ENCODE measurements around the gene PSME2. TPM values are rescaled to one million over a fixed set of nuclear protein-coding genes. Genes with fewer than 3 reads are reported as not detected.

PSME2 gene
- polyA plus RNA-seq, 1 donor from 2014 or later = 73.3 TPM

GRCh38 chr14:24188251-24189058 is 42.0 kb upstream of the PSME2 start, which contains the start of gene IPO4:
TSS of gene IPO4 (minus strand) at chr14:24188816. CDS start at chr14:24188787, 29 bp downstream.
- H3K4me3 ChIP-seq (ENCODE audit: low read length) = peak within 1 kb of the TSS; percentile 92

GRCh38 chr14:24187539-24187915 is 41.1 kb upstream of the PSME2 start:
- Histone ChIP-seq H2AFZ (ENCODE audit: low read depth, low read length) (no peak overlapping the region), H3K9ac (ENCODE audit: low read length) (no peak overlapping the region), H3K9me3 (ENCODE audit: low read length) (no peaks in the 10 kb centered on the region), H3K4me2 (ENCODE audit: low read length) (peak overlapping the region; percentile 84), H3K4me3 (ENCODE audit: low read length) (peak overlapping the region; percentile 92), H3K36me3 (ENCODE audit: insufficient read depth, low read length) (no peaks in the 10 kb centered on the region), H3K9me2 (ENCODE audit: insufficient read depth, low read length) (no peaks in the 10 kb centered on the region), H4K20me1 (ENCODE audit: insufficient read depth) (peaks cover 4% of the 10 kb centered on the region), H3K27ac (ENCODE audit: low read length) (no peak overlapping the region), H3K27me3 (ENCODE audit: insufficient read depth, low read depth, low read length) (no peaks in the 10 kb centered on the region), H3K79me2 (replicated peaks; ENCODE audit: insufficient read depth, low read length) (peaks cover 3% of the 10 kb centered on the region), H3F3A (ENCODE audit: insufficient read depth, low read length, poor library complexity, severe bottlenecking) (no peaks in the 10 kb centered on the region)
- TF ChIP-seq EZH2 (IDR thresholded peaks at IDR 0.05; ENCODE audit: borderline replicate concordance, insufficient read depth, low read length, poor library complexity, severe bottlenecking) = no peak
- no peak for TF ChIP-seq EP300 (conservative IDR thresholded peaks at IDR 0.05; ENCODE audit: poor library complexity, severe bottlenecking)
- TF ChIP-seq CTCF (IDR thresholded peaks at IDR 0.05; ENCODE audit: poor library complexity, severe bottlenecking) = no peak
- TF ChIP-seq TAF1 (IDR thresholded peaks at IDR 0.05; ENCODE audit: low read depth) = no peak
- TF ChIP-seq SMC3 (conservative IDR thresholded peaks at IDR 0.05; ENCODE audit: poor library complexity) = no peak
- TF ChIP-seq, protein P1, sequence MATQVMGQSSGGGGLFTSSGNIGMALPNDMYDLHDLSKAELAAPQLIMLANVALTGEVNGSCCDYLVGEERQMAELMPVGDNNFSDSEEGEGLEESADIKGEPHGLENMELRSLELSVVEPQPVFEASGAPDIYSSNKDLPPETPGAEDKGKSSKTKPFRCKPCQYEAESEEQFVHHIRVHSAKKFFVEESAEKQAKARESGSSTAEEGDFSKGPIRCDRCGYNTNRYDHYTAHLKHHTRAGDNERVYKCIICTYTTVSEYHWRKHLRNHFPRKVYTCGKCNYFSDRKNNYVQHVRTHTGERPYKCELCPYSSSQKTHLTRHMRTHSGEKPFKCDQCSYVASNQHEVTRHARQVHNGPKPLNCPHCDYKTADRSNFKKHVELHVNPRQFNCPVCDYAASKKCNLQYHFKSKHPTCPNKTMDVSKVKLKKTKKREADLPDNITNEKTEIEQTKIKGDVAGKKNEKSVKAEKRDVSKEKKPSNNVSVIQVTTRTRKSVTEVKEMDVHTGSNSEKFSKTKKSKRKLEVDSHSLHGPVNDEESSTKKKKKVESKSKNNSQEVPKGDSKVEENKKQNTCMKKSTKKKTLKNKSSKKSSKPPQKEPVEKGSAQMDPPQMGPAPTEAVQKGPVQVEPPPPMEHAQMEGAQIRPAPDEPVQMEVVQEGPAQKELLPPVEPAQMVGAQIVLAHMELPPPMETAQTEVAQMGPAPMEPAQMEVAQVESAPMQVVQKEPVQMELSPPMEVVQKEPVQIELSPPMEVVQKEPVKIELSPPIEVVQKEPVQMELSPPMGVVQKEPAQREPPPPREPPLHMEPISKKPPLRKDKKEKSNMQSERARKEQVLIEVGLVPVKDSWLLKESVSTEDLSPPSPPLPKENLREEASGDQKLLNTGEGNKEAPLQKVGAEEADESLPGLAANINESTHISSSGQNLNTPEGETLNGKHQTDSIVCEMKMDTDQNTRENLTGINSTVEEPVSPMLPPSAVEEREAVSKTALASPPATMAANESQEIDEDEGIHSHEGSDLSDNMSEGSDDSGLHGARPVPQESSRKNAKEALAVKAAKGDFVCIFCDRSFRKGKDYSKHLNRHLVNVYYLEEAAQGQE (IDR thresholded peaks at IDR 0.05; ENCODE audit: borderline replicate concordance) = no peak

More at GRCh38 chr14:24188251-24189058, 42.0 kb upstream of the PSME2 start, which contains the start of gene IPO4:
- H3K79me2 ChIP-seq (replicated peaks; ENCODE audit: insufficient read depth, low read length) = peaks cover 3% of the 10 kb centered on the region
- peaks cover 4% of the 10 kb centered on the region for H4K20me1 ChIP-seq (ENCODE audit: insufficient read depth)
- H3K9ac ChIP-seq (ENCODE audit: low read length) = peak within 1 kb of the TSS; percentile 65
- H3F3A ChIP-seq (ENCODE audit: insufficient read depth, low read length, poor library complexity, severe bottlenecking) = no peaks in the 10 kb centered on the region
- TF ChIP-seq SMC3 (conservative IDR thresholded peaks at IDR 0.05; ENCODE audit: poor library complexity) (peak; percentile 57), EZH2 (IDR thresholded peaks at IDR 0.05; ENCODE audit: borderline replicate concordance, insufficient read depth, low read length, poor library complexity, severe bottlenecking) (no peak), TAF1 (IDR thresholded peaks at IDR 0.05; ENCODE audit: low read depth) (peak; percentile 41), RAD21 (conservative IDR thresholded peaks at IDR 0.05) (peak; percentile 40), POLR2AphosphoS5 (IDR thresholded peaks at IDR 0.05) (peak; percentile 36), MXI1 (conservative IDR thresholded peaks at IDR 0.05; ENCODE audit: poor library complexity, severe bottlenecking) (peak; percentile 99), EP300 (conservative IDR thresholded peaks at IDR 0.05; ENCODE audit: poor library complexity, severe bottlenecking) (peak; percentile 60), CTCF (IDR thresholded peaks at IDR 0.05; ENCODE audit: poor library complexity, severe bottlenecking) (no peak)
- TF ChIP-seq, protein P1 (IDR thresholded peaks at IDR 0.05; ENCODE audit: borderline replicate concordance) = no peak
- no peaks in the 10 kb centered on the region for H3K27me3 ChIP-seq (ENCODE audit: insufficient read depth, low read depth, low read length)
- H3K9me2 ChIP-seq (ENCODE audit: insufficient read depth, low read length) = no peaks in the 10 kb centered on the region
- H3K9me3 ChIP-seq (ENCODE audit: low read length) = no peaks in the 10 kb centered on the region
- no peaks in the 10 kb centered on the region for H3K36me3 ChIP-seq (ENCODE audit: insufficient read depth, low read length)
- H3K27ac ChIP-seq (ENCODE audit: low read length) = peak within 1 kb of the TSS; percentile 24
- no peak within 1 kb of the TSS for H2AFZ ChIP-seq (ENCODE audit: low read depth, low read length)
- H3K4me2 ChIP-seq (ENCODE audit: low read length) = peak within 1 kb of the TSS; percentile 84

Data from neural cell (in vitro differentiated cells).